SIG-M5 treated with dmso at 0.1 percent for 504 hours (cell line): ENCODE results near the gene SPINDOC.
"Not testable (repeated sequence)": the region's sequence is repeated elsewhere in the genome, so short reads cannot be mapped to it uniquely, and the experiment has no call there.

Experiments
- DNase-seq: peaks from one replicate; lab custom pipeline; 2025; ENCODE audit not compliant: unreplicated experiment; lab: John Stamatoyannopoulos, UW

The SPINDOC gene, protein sequence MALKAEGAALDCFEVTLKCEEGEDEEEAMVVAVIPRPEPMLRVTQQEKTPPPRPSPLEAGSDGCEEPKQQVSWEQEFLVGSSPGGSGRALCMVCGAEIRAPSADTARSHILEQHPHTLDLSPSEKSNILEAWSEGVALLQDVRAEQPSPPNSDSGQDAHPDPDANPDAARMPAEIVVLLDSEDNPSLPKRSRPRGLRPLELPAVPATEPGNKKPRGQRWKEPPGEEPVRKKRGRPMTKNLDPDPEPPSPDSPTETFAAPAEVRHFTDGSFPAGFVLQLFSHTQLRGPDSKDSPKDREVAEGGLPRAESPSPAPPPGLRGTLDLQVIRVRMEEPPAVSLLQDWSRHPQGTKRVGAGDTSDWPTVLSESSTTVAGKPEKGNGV

GRCh38 chr11:63813035-63813562 lies at the start of gene SPINDOC:
Gene SPINDOC (plus strand): TSS chr11:63813456. CDS start chr11:63813687, 231 bp downstream.
- peak; percentile 55 for DNase-seq

DNA sequence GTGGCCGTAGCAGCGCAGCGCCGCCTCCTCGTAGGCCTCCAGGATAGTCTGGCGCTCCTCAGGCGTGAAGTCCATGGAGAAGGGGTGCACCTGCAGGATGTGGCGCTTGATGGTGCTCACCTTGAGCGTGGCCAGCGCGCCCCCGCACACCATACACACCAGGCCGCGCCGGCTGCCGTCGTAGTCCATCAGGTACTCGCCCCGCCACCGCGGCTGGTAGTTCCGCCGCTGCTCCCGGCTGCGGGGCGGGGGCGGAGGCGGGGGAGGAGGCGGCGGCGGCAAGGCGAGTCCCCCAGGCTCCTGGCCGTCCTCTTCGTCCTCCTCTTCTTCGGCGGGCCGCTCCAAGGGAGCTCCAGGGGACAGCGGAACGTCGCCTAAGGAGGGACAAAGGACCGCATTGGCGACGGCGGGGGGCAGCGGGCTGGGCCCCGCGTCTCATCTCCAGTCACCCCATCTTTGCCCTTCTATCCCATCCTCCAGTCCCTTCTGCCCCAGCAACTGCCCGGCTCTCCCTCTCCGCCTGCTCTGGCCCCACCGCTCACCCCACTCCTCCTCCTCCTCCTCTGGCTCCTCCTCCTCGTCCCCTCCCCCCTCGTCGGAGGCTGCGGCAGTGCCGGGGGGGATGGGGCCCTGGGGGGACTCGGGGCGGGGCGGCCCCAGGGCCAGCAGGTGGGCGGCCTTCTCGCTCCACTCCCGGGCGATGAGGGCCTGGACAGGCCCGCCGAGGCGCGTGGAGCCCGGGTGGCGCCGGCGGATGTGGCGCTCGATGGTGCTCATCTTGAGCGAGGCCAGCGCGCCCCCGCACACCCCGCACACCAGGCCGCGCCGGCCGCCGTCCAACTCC lies 49.5 kb upstream of the SPINDOC start:
- no peak for DNase-seq

GRCh38 chr11:63764340-63764678 lies 48.9 kb upstream of the SPINDOC start:
- no peak for DNase-seq

- no peak for DNase-seq
These were observed 48.3 kb upstream of the SPINDOC start for GRCh38 chr11:63764679-63765647.

DNA sequence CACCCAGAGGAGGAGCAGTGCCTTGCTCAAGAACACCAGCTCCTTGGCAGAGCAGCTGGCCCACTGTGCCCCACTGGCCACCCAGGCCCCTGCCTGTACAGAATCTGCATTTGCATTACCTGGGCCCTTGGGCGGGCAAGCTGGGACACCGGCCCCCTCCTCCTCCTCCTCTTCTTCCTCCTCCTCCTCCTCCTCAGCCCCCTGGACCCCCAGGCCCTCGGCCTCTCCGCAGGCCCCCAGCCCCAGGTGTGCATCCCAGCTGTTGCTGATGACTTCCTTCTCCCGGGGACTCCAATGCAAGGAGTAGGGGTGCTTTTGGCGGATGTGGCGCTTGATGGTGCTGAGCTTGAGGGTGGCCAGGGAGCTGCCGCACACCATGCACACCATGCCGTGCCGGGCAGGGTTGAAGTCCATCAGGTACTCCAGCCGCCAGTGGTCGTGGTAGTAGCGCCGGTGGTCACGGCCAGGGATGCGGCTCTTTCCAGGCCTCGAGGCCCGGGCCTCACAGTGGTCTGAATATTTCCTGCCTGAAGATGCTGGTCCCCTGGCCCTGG lies 47.5 kb upstream of the SPINDOC start:
- DNase-seq, result no peak

DNA sequence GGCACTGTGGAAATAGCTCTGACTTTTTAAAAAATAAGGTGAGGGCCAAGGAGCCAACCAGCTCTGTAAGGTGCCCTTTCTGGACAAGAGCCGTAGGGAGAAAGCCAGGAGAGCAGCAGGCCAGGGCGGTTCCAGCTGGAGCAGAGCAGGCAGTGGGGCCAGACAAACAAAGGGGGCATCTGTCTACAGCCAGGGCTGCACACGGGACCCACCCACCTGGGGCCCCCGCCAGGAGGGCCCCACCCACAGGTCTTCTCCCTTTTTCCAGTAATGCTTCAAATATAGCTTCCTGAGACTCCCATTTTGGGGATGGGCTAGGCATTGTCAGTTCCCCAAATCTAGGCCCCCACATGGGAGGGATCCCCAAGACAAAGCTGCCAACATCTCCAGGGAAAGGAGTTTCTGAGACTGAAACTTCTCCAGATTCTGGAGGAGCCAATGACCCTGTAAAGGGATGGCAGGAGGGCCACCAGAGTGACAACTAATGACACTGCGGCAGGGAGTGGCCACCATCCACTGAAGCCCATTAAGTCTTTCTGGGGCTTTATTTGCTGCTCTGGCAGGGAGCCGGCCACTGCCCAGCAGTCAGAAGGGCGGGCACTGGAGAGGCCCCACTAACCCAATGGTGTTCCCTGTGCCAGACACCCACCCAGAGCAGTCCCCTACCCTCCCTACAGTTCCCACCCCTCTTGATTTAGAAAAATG lies 46.6 kb upstream of the SPINDOC start:
- no peak for DNase-seq

- no peak for DNase-seq
These were observed 46.0 kb upstream of the SPINDOC start for GRCh38 chr11:63767267-63767564.

GRCh38 chr11:63767565-63768236 lies 45.6 kb upstream of the SPINDOC start:
- DNase-seq, result peak; percentile 59

DNA sequence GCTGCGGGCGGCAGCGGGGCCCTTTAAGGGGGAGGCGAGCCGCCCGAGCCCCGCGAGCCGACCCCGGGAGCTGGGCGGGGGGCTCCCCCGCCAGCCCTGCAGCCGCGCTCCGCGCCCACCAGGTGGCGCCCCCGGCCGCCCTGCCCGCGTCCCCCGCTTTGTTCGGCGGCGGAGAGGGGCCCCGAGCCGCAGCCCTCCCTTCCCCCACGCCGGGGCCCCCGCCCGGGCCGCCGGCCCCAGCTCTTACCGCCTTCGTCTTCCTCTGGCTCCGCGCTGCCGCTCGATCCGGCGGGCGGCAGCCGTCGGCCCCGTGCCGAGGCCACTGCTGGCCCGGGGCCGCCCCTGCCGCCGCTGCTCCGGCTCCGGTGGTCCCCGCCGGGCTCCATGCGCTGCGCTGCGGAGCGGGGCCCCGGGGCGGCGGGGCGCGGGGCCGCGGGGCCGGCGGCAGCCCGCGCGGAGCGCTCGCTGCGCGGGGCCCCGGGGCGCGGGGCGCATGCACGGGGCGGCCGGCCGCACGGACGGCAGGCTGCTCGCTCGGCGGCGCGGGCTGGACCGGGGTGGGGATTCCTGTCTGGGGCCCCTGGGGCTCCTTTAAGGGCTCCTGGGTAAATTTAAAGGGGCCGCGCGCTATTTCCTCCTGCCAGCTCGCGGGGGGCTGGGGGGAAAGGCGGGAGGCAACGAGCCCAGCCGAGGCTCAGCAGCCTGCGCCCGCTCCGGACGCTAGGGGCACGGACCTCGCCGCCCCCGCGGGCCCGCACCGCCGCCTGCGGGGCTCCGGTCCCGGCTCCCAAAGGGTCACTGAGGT lies 44.8 kb upstream of the SPINDOC start, which contains the start of gene ZFTA:
TSS of gene ZFTA (minus strand) at position 539 of the 805 bp plus-strand sequence. CDS start at position 386, 153 bp downstream.
- peak; percentile 60 for DNase-seq

DNA sequence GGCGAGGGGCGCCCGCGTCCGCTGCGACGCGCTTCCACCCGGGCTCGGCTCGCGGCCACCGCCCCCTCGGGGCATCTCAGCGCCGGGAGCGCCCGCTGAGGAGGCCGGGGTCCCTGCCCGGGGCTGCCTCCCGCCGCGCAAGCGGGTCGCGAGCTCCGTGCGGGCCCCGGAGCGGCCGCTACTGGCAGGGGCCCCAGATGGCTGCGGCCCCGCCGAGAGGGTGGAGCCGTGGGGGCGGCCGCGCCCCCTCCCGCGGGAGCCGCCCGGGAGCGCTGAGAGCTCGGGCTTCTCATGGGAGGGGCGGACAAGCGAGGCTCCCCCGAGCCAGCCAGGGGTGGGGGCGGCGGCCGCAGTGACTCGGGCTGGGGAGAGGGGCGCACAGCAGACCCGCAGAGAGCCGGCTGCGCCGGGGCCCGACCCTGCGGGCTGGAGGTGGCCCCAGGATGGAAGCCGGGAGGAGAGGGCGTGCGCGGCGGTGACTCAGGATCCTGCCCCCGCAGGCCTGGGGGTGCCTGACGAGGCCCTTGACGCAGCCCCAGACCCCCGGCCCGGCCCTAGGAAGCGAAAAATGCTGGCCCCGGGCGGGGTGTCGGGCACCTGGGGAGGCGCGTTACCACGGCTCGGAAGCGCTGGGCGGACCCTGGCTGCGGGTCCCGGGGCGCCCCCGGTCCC lies 44.1 kb upstream of the SPINDOC start:
- no peak for DNase-seq

DNA sequence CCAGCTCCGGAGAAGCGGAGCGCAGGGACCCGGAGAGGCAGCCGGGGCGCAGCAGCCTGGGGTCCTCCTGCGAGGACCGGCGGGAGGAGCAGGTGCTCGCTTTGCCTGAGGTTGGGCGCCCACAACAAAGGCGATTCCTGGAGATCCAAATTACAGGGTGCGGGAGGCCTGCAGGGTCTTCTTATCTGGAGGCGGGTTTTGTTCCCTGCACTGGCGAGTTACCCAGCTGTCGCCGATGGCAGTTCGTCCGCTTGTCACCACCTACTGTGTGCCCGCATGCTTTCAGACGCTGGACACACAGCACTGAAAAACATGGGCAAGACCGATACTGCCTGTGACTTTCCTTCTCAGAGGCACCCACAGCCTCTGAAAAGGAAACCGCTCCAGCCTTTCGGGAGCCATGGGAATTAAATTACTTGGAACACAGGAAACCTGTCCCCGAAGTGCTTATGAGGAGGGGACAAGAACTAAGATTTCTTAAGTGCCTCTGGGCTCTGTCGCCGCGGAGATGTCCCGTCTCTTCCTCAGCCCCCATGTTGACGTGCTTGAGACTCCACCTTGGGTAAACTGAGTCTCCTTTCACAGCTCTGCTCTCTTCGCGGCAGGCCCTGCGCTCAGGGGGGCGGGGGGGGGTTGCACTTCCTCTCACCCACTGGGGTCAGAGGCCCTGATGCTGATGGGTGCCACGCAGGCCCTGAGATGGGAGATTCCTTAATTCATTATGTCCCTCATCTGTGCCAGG lies 43.4 kb upstream of the SPINDOC start:
- no peak for DNase-seq

GRCh38 chr11:63770763-63771162 lies 42.5 kb upstream of the SPINDOC start:
- peak; percentile 49 for DNase-seq

- not testable (repeated sequence) for DNase-seq
These were observed 41.4 kb upstream of the SPINDOC start for GRCh38 chr11:63771741-63772318.

GRCh38 chr11:63775191-63775590 lies 38.1 kb upstream of the SPINDOC start:
- no peak for DNase-seq

DNA sequence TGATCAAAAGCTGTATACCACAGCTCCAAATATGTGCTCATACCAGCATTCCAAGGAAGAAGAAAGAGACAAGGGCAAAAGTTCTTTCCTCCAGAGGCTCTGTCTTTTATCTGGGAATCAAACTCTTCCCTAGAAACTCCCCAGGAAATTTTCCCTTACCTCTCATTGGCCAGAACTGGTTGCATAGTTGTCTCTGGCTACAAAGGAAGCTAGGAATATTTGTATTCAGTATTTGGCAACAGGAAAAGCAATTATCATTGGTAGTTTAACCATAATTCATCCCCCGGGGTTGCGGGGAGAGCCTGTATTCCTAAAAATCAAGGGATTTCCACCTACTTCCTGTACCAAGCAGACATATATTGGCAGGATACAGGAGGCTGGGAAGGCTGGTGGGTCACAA lies 34.2 kb upstream of the SPINDOC start:
- no peak for DNase-seq

- DNase-seq, result no peak
These were observed 30.5 kb upstream of the SPINDOC start for GRCh38 chr11:63782749-63783148.
